GOT3 (cell line): ENCODE results near the gene MDM2.
A peak's percentile ranks its signal among the peaks of the same experiment; 100 is the strongest.

ENCODE experiments used
- DNase-seq: peaks from one replicate; lab custom pipeline; 2025; ENCODE audit warnings: mixed read lengths; lab: John Stamatoyannopoulos, UW

Gene MDM2

GRCh38 chr12:68807576-68808387 lies at the start of gene MDM2:
MDM2 (plus strand) TSS chr12:68808177; CDS start chr12:68808478, 301 bp downstream.
- DNase-seq: peak; percentile 100

GRCh38 chr12:68759852-68760251 lies 48.1 kb upstream of the MDM2 start:
- DNase-seq: no peak

GRCh38 chr12:68760806-68761441 lies 47.1 kb upstream of the MDM2 start:
- no peak for DNase-seq

GRCh38 chr12:68761442-68761812 lies 46.5 kb upstream of the MDM2 start:
- no peak for DNase-seq

- no peak for DNase-seq
Measured at GRCh38 chr12:68761901-68762630, 45.9 kb upstream of the MDM2 start.

GRCh38 chr12:68762691-68763090 lies 45.3 kb upstream of the MDM2 start:
- no peak for DNase-seq

- DNase-seq: no peak
Measured at GRCh38 chr12:68765696-68766095, 42.3 kb upstream of the MDM2 start.

GRCh38 chr12:68766646-68767045 lies 41.3 kb upstream of the MDM2 start:
- DNase-seq: no peak

- no peak for DNase-seq
Measured at GRCh38 chr12:68767191-68767590, 40.8 kb upstream of the MDM2 start.

- no peak for DNase-seq
Measured at GRCh38 chr12:68768431-68768939, 39.5 kb upstream of the MDM2 start.

GRCh38 chr12:68769941-68770340 lies 38.0 kb upstream of the MDM2 start:
- no peak for DNase-seq

GRCh38 chr12:68771223-68771925 lies 36.6 kb upstream of the MDM2 start:
- DNase-seq: no peak

- no peak for DNase-seq
Measured at GRCh38 chr12:68772714-68773113, 35.3 kb upstream of the MDM2 start.

- DNase-seq: no peak
Measured at GRCh38 chr12:68773582-68773981, 34.4 kb upstream of the MDM2 start.

GRCh38 chr12:68775121-68775630 lies 32.8 kb upstream of the MDM2 start:
- DNase-seq: no peak

GRCh38 chr12:68776976-68777610 lies 30.9 kb upstream of the MDM2 start:
- DNase-seq: no peak

- no peak for DNase-seq
Measured at GRCh38 chr12:68779280-68779679, 28.7 kb upstream of the MDM2 start.

GRCh38 chr12:68780731-68781130 lies 27.2 kb upstream of the MDM2 start:
- DNase-seq: no peak

GRCh38 chr12:68781728-68782127 lies 26.2 kb upstream of the MDM2 start:
- DNase-seq: no peak

- DNase-seq: no peak
Measured at GRCh38 chr12:68784015-68784414, 24.0 kb upstream of the MDM2 start.

GRCh38 chr12:68785358-68785757 lies 22.6 kb upstream of the MDM2 start:
- no peak for DNase-seq
